HL-60 (cell line): Measurements from ENCODE around the gene CCDC8.

Source experiments
- GABPA ChIP-seq: IDR thresholded peaks from 2 replicates; pipeline ENCODE4 v1.6.1; 2012; ENCODE audit warnings: low read depth
- REST ChIP-seq: IDR thresholded peaks from 2 replicates; pipeline ENCODE4 v1.6.1; 2012; ENCODE audit warnings: low read depth; ENCODE audit not compliant: insufficient replicate concordance
- TF ChIP-seq, protein P1 (sequence below): IDR thresholded peaks from one replicate; pipeline ENCODE4 v1.5.1; 2011; ENCODE audit warnings: low read length, control low read depth, inconsistent platforms; ENCODE audit not compliant: insufficient read depth

- no peak for TF ChIP-seq REST
- TF ChIP-seq, protein P1, sequence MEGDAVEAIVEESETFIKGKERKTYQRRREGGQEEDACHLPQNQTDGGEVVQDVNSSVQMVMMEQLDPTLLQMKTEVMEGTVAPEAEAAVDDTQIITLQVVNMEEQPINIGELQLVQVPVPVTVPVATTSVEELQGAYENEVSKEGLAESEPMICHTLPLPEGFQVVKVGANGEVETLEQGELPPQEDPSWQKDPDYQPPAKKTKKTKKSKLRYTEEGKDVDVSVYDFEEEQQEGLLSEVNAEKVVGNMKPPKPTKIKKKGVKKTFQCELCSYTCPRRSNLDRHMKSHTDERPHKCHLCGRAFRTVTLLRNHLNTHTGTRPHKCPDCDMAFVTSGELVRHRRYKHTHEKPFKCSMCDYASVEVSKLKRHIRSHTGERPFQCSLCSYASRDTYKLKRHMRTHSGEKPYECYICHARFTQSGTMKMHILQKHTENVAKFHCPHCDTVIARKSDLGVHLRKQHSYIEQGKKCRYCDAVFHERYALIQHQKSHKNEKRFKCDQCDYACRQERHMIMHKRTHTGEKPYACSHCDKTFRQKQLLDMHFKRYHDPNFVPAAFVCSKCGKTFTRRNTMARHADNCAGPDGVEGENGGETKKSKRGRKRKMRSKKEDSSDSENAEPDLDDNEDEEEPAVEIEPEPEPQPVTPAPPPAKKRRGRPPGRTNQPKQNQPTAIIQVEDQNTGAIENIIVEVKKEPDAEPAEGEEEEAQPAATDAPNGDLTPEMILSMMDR, result no peak
- no peak for TF ChIP-seq GABPA
Observed at GRCh38 chr19:46407856-46408663, 5.3 kb downstream of the CCDC8 start.
